LNCaP clone FGC (cell line): ENCODE results near the gene MTPN.

Experiments
- DNase-seq: peaks from one replicate; pipeline ENCODE4 v3.0.0-alpha.2; 2011; ENCODE audit warnings: low read depth
- H3K4me3 ChIP-seq: 2 replicates; pipeline ENCODE4 v1.5.1; 2011; ENCODE audit warnings: mild to moderate bottlenecking, low read depth, low read length, control low read depth
- CTCF ChIP-seq: IDR thresholded peaks from 2 replicates; pipeline ENCODE4 v1.5.1; 2012; ENCODE audit warnings: mild to moderate bottlenecking; ENCODE audit not compliant: control insufficient read depth, insufficient read depth; ENCODE audit errors: extremely low read depth

MTPN gene

GRCh38 chr7:135943134-135943879 is 33.9 kb downstream of the MTPN start:
- no peak for TF ChIP-seq CTCF
- H3K4me3 ChIP-seq, result no peak overlapping the region
- DNase-seq, result no peak

GRCh38 chr7:135942614-135943013 is 34.5 kb downstream of the MTPN start:
- no peak for TF ChIP-seq CTCF
- no peak overlapping the region for H3K4me3 ChIP-seq
- no peak for DNase-seq

- H3K4me3 ChIP-seq, result no peak overlapping the region
- TF ChIP-seq CTCF, result no peak
- DNase-seq, result no peak
These were observed 36.8 kb downstream of the MTPN start for GRCh38 chr7:135940077-135941075.

GRCh38 chr7:135939261-135939812 is 37.8 kb downstream of the MTPN start:
- no peak for TF ChIP-seq CTCF
- no peak for DNase-seq
- no peak overlapping the region for H3K4me3 ChIP-seq

- DNase-seq, result no peak
- no peak for TF ChIP-seq CTCF
- no peak overlapping the region for H3K4me3 ChIP-seq
These were observed 38.6 kb downstream of the MTPN start for GRCh38 chr7:135938563-135938962.

- no peak for TF ChIP-seq CTCF
- no peak for DNase-seq
- H3K4me3 ChIP-seq, result no peak overlapping the region
These were observed 39.1 kb downstream of the MTPN start for GRCh38 chr7:135938086-135938485.
